ENCODE measurements around the gene TTC3.

The TTC3 gene

GRCh38 chr21:37186983-37187382, 113.9 kb downstream of the TTC3 start:
- no peak for DNase-seq (ENCODE audit: low spot score)
- Histone ChIP-seq H2BK12ac (ENCODE audit: low read length) (no peak overlapping the region), H3K9ac (ENCODE audit: low read depth, low read length, poor library complexity) (no peak overlapping the region), H3K4ac (ENCODE audit: low read length) (no peak overlapping the region), H4K91ac (ENCODE audit: low read depth, low read length, poor library complexity) (no peak overlapping the region), H2AK5ac (ENCODE audit: low read depth, low read length) (no peak overlapping the region), H3K27me3 (ENCODE audit: control insufficient read depth in 3 of 3, insufficient read depth in 3 of 3, low read depth in 1 of 3, low read length in 3 of 3) (no peaks in the 10 kb centered on the region), H4K8ac (ENCODE audit: low read depth, low read length) (no peak overlapping the region), H2BK120ac (ENCODE audit: low read depth, low read length) (no peak overlapping the region), H3K4me2 (ENCODE audit: insufficient read depth, low read length, poor library complexity, severe bottlenecking) (no peak overlapping the region), H3K18ac (ENCODE audit: low read length) (no peak overlapping the region), H3K27ac (replicated peaks; ENCODE audit: low read length) (no peak overlapping the region), H3K4me1 (ENCODE audit: control insufficient read depth in 2 of 2, insufficient read depth in 1 of 2, low read depth in 1 of 2, low read length in 2 of 2) (no peaks in the 10 kb centered on the region), H3K14ac (ENCODE audit: low read length) (no peak overlapping the region), H3K23ac (ENCODE audit: low read depth, low read length, poor library complexity) (no peak overlapping the region), H3K79me1 (ENCODE audit: low read depth, low read length) (no peaks in the 10 kb centered on the region), H3K9me3 (replicated peaks in 1 of 2; ENCODE audit: control insufficient read depth in 2 of 2, insufficient read depth in 1 of 2, low read depth in 1 of 2, low read length in 2 of 2) (no peaks in the 10 kb centered on the region), H2BK15ac (ENCODE audit: low read length) (no peak overlapping the region), H3K36me3 (replicated peaks in 1 of 2; ENCODE audit: control insufficient read depth in 2 of 2, insufficient read depth in 2 of 2, low read length in 2 of 2) (peaks cover 14 to 99% of the 10 kb centered on the region in 2 donors), H2AFZ (ENCODE audit: low read length) (no peak overlapping the region), H3K4me3 (ENCODE audit: low read length in 2 of 2) (no peak overlapping the region), H2BK5ac (ENCODE audit: low read length) (no peak overlapping the region)
- no CpG with 5 or more reads among the region's 2 CpGs for WGBS, 2 donors (ENCODE audit: extremely low coverage in 2 of 2, insufficient read length in 2 of 2, insufficient replicate concordance in 1 of 2)

- no peak for DNase-seq (ENCODE audit: low spot score)
- H3K79me1 ChIP-seq (ENCODE audit: low read depth, low read length) = no peaks in the 10 kb centered on the region
- no peak overlapping the region for H3K4me3 ChIP-seq (ENCODE audit: low read length in 2 of 2)
- no peak overlapping the region for H3K27ac ChIP-seq (replicated peaks; ENCODE audit: low read length)
- H3K36me3 ChIP-seq (replicated peaks in 1 of 2; ENCODE audit: control insufficient read depth in 2 of 2, insufficient read depth in 2 of 2, low read length in 2 of 2) = peaks cover 7 to 99% of the 10 kb centered on the region in 2 donors
- no peak overlapping the region for H3K4ac ChIP-seq (ENCODE audit: low read length)
- H2BK120ac ChIP-seq (ENCODE audit: low read depth, low read length) = no peak overlapping the region
- no peak overlapping the region for H3K9ac ChIP-seq (ENCODE audit: low read depth, low read length, poor library complexity)
- no peak overlapping the region for H2AFZ ChIP-seq (ENCODE audit: low read length)
- H3K18ac ChIP-seq (ENCODE audit: low read length) = no peak overlapping the region
- no peak overlapping the region for H4K8ac ChIP-seq (ENCODE audit: low read depth, low read length)
- H4K91ac ChIP-seq (ENCODE audit: low read depth, low read length, poor library complexity) = no peak overlapping the region
- H3K9me3 ChIP-seq (replicated peaks in 1 of 2; ENCODE audit: control insufficient read depth in 2 of 2, insufficient read depth in 1 of 2, low read depth in 1 of 2, low read length in 2 of 2) = no peaks in the 10 kb centered on the region
- no CpG with 5 or more reads among the region's 1 CpG for WGBS, 2 donors (ENCODE audit: extremely low coverage in 2 of 2, insufficient read length in 2 of 2, insufficient replicate concordance in 1 of 2)
- H2BK12ac ChIP-seq (ENCODE audit: low read length) = no peak overlapping the region
- H2BK5ac ChIP-seq (ENCODE audit: low read length) = no peak overlapping the region
- no peak overlapping the region for H3K14ac ChIP-seq (ENCODE audit: low read length)
- no peak overlapping the region for H2BK15ac ChIP-seq (ENCODE audit: low read length)
- H3K4me2 ChIP-seq (ENCODE audit: insufficient read depth, low read length, poor library complexity, severe bottlenecking) = no peak overlapping the region
- H3K27me3 ChIP-seq (ENCODE audit: control insufficient read depth in 3 of 3, insufficient read depth in 3 of 3, low read depth in 1 of 3, low read length in 3 of 3) = no peaks in the 10 kb centered on the region
- no peak overlapping the region for H2AK5ac ChIP-seq (ENCODE audit: low read depth, low read length)
- no peak overlapping the region for H3K23ac ChIP-seq (ENCODE audit: low read depth, low read length, poor library complexity)
- no peaks in the 10 kb centered on the region for H3K4me1 ChIP-seq (ENCODE audit: control insufficient read depth in 2 of 2, insufficient read depth in 1 of 2, low read depth in 1 of 2, low read length in 2 of 2)
Measured at GRCh38 chr21:37188825-37189224, 115.8 kb downstream of the TTC3 start.

GRCh38 chr21:37192019-37192418, 119.0 kb downstream of the TTC3 start:
- WGBS, 2 donors (ENCODE audit: extremely low coverage in 2 of 2, insufficient read length in 2 of 2, insufficient replicate concordance in 1 of 2) = no CpG with 5 or more reads among the region's 2 CpGs
- Histone ChIP-seq H2BK12ac (ENCODE audit: low read length) (no peak overlapping the region), H3K4ac (ENCODE audit: low read length) (no peak overlapping the region), H2BK5ac (ENCODE audit: low read length) (no peak overlapping the region), H2BK120ac (ENCODE audit: low read depth, low read length) (no peak overlapping the region), H3K18ac (ENCODE audit: low read length) (no peak overlapping the region), H2AFZ (ENCODE audit: low read length) (no peak overlapping the region), H3K4me1 (ENCODE audit: control insufficient read depth in 2 of 2, insufficient read depth in 1 of 2, low read depth in 1 of 2, low read length in 2 of 2) (no peaks in the 10 kb centered on the region), H4K91ac (ENCODE audit: low read depth, low read length, poor library complexity) (no peak overlapping the region), H3K27me3 (ENCODE audit: control insufficient read depth in 3 of 3, insufficient read depth in 3 of 3, low read depth in 1 of 3, low read length in 3 of 3) (no peaks in the 10 kb centered on the region), H2AK5ac (ENCODE audit: low read depth, low read length) (no peak overlapping the region), H3K27ac (replicated peaks; ENCODE audit: low read length) (no peak overlapping the region), H3K36me3 (replicated peaks in 1 of 2; ENCODE audit: control insufficient read depth in 2 of 2, insufficient read depth in 2 of 2, low read length in 2 of 2) (peaks cover 17 to 100% of the 10 kb centered on the region in 2 donors), H4K8ac (ENCODE audit: low read depth, low read length) (no peak overlapping the region), H3K4me2 (ENCODE audit: insufficient read depth, low read length, poor library complexity, severe bottlenecking) (no peak overlapping the region), H3K14ac (ENCODE audit: low read length) (no peak overlapping the region), H3K79me1 (ENCODE audit: low read depth, low read length) (peaks cover 1% of the 10 kb centered on the region), H2BK15ac (ENCODE audit: low read length) (no peak overlapping the region), H3K9ac (ENCODE audit: low read depth, low read length, poor library complexity) (no peak overlapping the region), H3K4me3 (ENCODE audit: low read length in 2 of 2) (no peak overlapping the region), H3K9me3 (replicated peaks in 1 of 2; ENCODE audit: control insufficient read depth in 2 of 2, insufficient read depth in 1 of 2, low read depth in 1 of 2, low read length in 2 of 2) (no peaks in the 10 kb centered on the region), H3K23ac (ENCODE audit: low read depth, low read length, poor library complexity) (no peak overlapping the region)
- no peak for DNase-seq (ENCODE audit: low spot score)

DNA sequence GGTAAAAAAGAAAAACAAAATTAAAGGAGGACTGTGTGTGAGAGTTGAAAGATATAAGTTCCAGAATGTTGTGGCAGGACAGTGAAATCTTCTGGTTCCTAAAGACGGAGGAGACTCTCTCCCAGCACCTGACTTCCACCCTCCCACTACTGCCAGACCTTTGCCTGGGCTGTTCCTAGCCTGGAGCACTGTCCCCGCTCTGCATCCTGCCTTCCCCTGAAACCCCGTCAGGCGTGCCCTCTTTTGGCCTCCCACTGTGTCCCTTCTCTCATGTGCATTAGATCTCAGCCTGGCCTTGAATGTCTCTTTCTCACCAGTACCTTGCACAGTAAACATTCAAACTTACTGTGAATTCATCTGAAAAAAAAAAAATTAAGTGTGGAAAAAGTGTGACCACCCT, 120.0 kb downstream of the TTC3 start:
- Histone ChIP-seq H3K27me3 (ENCODE audit: control insufficient read depth in 3 of 3, insufficient read depth in 3 of 3, low read depth in 1 of 3, low read length in 3 of 3) (no peaks in the 10 kb centered on the region), H2BK120ac (ENCODE audit: low read depth, low read length) (no peak overlapping the region), H2BK12ac (ENCODE audit: low read length) (no peak overlapping the region), H3K4me3 (ENCODE audit: low read length in 2 of 2) (no peak overlapping the region), H2BK5ac (ENCODE audit: low read length) (no peak overlapping the region), H3K27ac (replicated peaks; ENCODE audit: low read length) (no peak overlapping the region), H4K8ac (ENCODE audit: low read depth, low read length) (no peak overlapping the region), H2BK15ac (ENCODE audit: low read length) (no peak overlapping the region), H4K91ac (ENCODE audit: low read depth, low read length, poor library complexity) (no peak overlapping the region), H3K9ac (ENCODE audit: low read depth, low read length, poor library complexity) (no peak overlapping the region), H3K18ac (ENCODE audit: low read length) (no peak overlapping the region), H3K4me2 (ENCODE audit: insufficient read depth, low read length, poor library complexity, severe bottlenecking) (no peak overlapping the region), H3K14ac (ENCODE audit: low read length) (no peak overlapping the region), H3K4ac (ENCODE audit: low read length) (no peak overlapping the region), H3K79me1 (ENCODE audit: low read depth, low read length) (peaks cover 1% of the 10 kb centered on the region), H3K9me3 (replicated peaks in 1 of 2; ENCODE audit: control insufficient read depth in 2 of 2, insufficient read depth in 1 of 2, low read depth in 1 of 2, low read length in 2 of 2) (no peaks in the 10 kb centered on the region), H2AK5ac (ENCODE audit: low read depth, low read length) (no peak overlapping the region), H3K4me1 (ENCODE audit: control insufficient read depth in 2 of 2, insufficient read depth in 1 of 2, low read depth in 1 of 2, low read length in 2 of 2) (no peaks in the 10 kb centered on the region), H3K36me3 (replicated peaks in 1 of 2; ENCODE audit: control insufficient read depth in 2 of 2, insufficient read depth in 2 of 2, low read length in 2 of 2) (peaks cover 16 to 100% of the 10 kb centered on the region in 2 donors), H3K23ac (ENCODE audit: low read depth, low read length, poor library complexity) (no peak overlapping the region), H2AFZ (ENCODE audit: low read length) (no peak overlapping the region)
- no CpG with 5 or more reads among the region's 4 CpGs for WGBS, 2 donors (ENCODE audit: extremely low coverage in 2 of 2, insufficient read length in 2 of 2, insufficient replicate concordance in 1 of 2)
- no peak for DNase-seq (ENCODE audit: low spot score)

Data from neuronal stem cell (in vitro differentiated cells).